ENCODE data around the gene SLC16A3. TPM values are rescaled to one million over a fixed set of nuclear protein-coding genes. Genes with fewer than 3 reads are reported as not detected.

The SLC16A3 gene
- total and polyA plus RNA-seq, 10 of the 15 experiments (the other 5 are each of a cell fraction or from before 2014, with no cell fraction given), result 0.10 to 46.5 (median 8.0) TPM

GRCh38 chr17:82229698-82230608, 1.1 kb downstream of the SLC16A3 start:
- Histone ChIP-seq H3K79me2 (ENCODE audit: control insufficient read depth, insufficient read depth, low read length) (peaks cover 65% of the 10 kb centered on the region), H4K20me1 (ENCODE audit: control insufficient read depth, insufficient read depth) (no peaks in the 10 kb centered on the region), H3K27ac (ENCODE audit: control insufficient read depth, insufficient read depth) (peak overlapping the region; percentile 61), H3K4me2 (ENCODE audit: control insufficient read depth, insufficient read depth) (peak overlapping the region; percentile 70), H3K9me3 (replicated peaks; ENCODE audit: control insufficient read depth, insufficient read depth, low read length) (no peaks in the 10 kb centered on the region), H3K9ac (ENCODE audit: control insufficient read depth, insufficient read depth, low read length) (peak overlapping the region; percentile 85), H3K4me3 (peak overlapping the region; percentile 99), H3K36me3 (ENCODE audit: control insufficient read depth in 2 of 2, insufficient read depth in 2 of 2, low read length in 1 of 2) (no peaks in the 10 kb centered on the region; a peak in 2 of 4 replicates), H2AFZ (ENCODE audit: control insufficient read depth, low read depth, low read length) (no peak overlapping the region), H3K27me3 (replicated peaks in 1 of 2; ENCODE audit: control insufficient read depth in 2 of 2, insufficient read depth in 2 of 2, low read length in 1 of 2) (no peaks in the 10 kb centered on the region), H3K4me1 (ENCODE audit: control insufficient read depth, insufficient read depth, low read length) (peaks cover 29% of the 10 kb centered on the region)
- WGBS (ENCODE audit: insufficient coverage, insufficient replicate concordance, low lambda C conversion rate, missing lambda C conversion rate), result 20% methylated on average over 25 of the region's 28 CpGs
- FAIRE-seq (no peak), DNase-seq (ENCODE audit: low read depth, low spot score) (no peak), ATAC-seq (no peak)
- BruUV-seq (replicated peaks), result TSS peak; percentile 48
- intact Hi-C loops (cut with micrococcal nuclease; ENCODE audit: unreplicated experiment) (loop anchor here (2.0 to 5.0 kb wide), 2 partner anchors 17 to 182 kb away; partner anchors contain the start of gene CCDC57), in situ Hi-C loops (cut with MboI) (no loop called here)
- ChIA-PET RAD21 (ENCODE audit: unreplicated experiment) (interaction anchor here (1.5 kb wide), 1 partner anchor 72 kb away, joined by 5 read pairs; no protein-coding TSS in a partner anchor), CTCF (interaction anchor here (0.5 to 1.2 kb wide), 2 partner anchors 23 to 67 kb away, joined by 3 read pairs; no protein-coding TSS in a partner anchor), POLR2A (interaction anchor here (1.1 to 3.9 kb wide), 7 partner anchors 12 to 72 kb away, joined by 4 to 17 read pairs (median 7); no protein-coding TSS in a partner anchor), SMC1A (ENCODE audit: uncharacterized antibody, unreplicated experiment) (interaction anchor here (1.8 kb wide), 1 partner anchor 24 kb away, joined by 10 read pairs; no protein-coding TSS in a partner anchor)
- no peak for TF ChIP-seq GATAD2B (conservative IDR thresholded peaks at IDR 0.05; ENCODE audit: low read depth)
- no peak for TF ChIP-seq WRNIP1 (IDR thresholded peaks at IDR 0.05; ENCODE audit: borderline replicate concordance, low read depth, low read length)
- TF ChIP-seq USF1 (IDR thresholded peaks at IDR 0.05; ENCODE audit: borderline replicate concordance, extremely low read length, insufficient read depth, low read depth, low read length), result peak; percentile 21
- peak; percentile 94 for TF ChIP-seq MLLT1 (IDR thresholded peaks at IDR 0.05)
- peak in 1 of 2 experiments; percentile 46; a peak in 2 of 4 replicates for TF ChIP-seq BHLHE40 (IDR thresholded peaks at IDR 0.05; ENCODE audit: borderline replicate concordance in 1 of 2, low read depth in 2 of 2, low read length in 1 of 2)
- no peak for TF ChIP-seq MTA2 (IDR thresholded peaks at IDR 0.05; ENCODE audit: low read depth)
- no peak for TF ChIP-seq NFXL1 (IDR thresholded peaks at IDR 0.05; ENCODE audit: borderline replicate concordance)
- TF ChIP-seq CTCF (IDR thresholded peaks at IDR 0.05 in 2 of 3, conservative IDR thresholded peaks at IDR 0.05 in 1 of 3; ENCODE audit: control insufficient read depth in 2 of 3, extremely low read depth in 1 of 3, insufficient read depth in 1 of 3, low read depth in 3 of 3, low read length in 3 of 3), result no peak
- TF ChIP-seq ESRRA (IDR thresholded peaks at IDR 0.05; ENCODE audit: low read length), result no peak
- no peak for TF ChIP-seq IKZF2 (IDR thresholded peaks at IDR 0.05)
- no peak for TF ChIP-seq PAX8 (IDR thresholded peaks at IDR 0.05)
- TF ChIP-seq NR2F1 (conservative IDR thresholded peaks at IDR 0.05), result peak; percentile 7; the same call in 1 of the 2 replicates
- TF ChIP-seq TBL1XR1 (IDR thresholded peaks at IDR 0.05; ENCODE audit: low read depth, low read length), result no peak
- no peak for TF ChIP-seq MEF2A (IDR thresholded peaks at IDR 0.05; ENCODE audit: insufficient read depth, low read depth, low read length)
- TF ChIP-seq ZBTB33 (IDR thresholded peaks at IDR 0.05), result no peak
